GM12892 (cell line): Measurements from ENCODE around the gene ZNF862.

Source experiments
- POLR2A ChIP-seq: IDR thresholded peaks from 2 replicates; pipeline ENCODE4 v1.6.1; 2011; ENCODE audit warnings: low read depth, low read length, control low read depth
- POLR2AphosphoS5 ChIP-seq: IDR thresholded peaks from 2 replicates; pipeline ENCODE4 v1.6.1; 2011; ENCODE audit warnings: low read depth, low read length, control low read depth
- TAF1 ChIP-seq: IDR thresholded peaks from 2 replicates; pipeline ENCODE4 v1.6.1; 2011; ENCODE audit warnings: low read depth, mild to moderate bottlenecking, control low read depth, low read length, borderline replicate concordance

GRCh38 chr7:149839933-149840332 lies 1.8 kb downstream of the ZNF862 start:
- no peak for TF ChIP-seq TAF1
- no peak for TF ChIP-seq POLR2A
- no peak for TF ChIP-seq POLR2AphosphoS5
